Effector CD4-positive, alpha-beta T cell (primary cell): ENCODE data around the gene CYB561.
A peak's percentile ranks its signal among the peaks of the same experiment; 100 is the strongest.

Source experiments
- DNase-seq: peaks from one replicate; pipeline ENCODE4 v3.0.0-alpha.2; 2020
- total RNA-seq: gene quantifications from one replicate; lab custom pipeline; 2026; lab: John Stamatoyannopoulos, UW

The CYB561 gene, protein sequence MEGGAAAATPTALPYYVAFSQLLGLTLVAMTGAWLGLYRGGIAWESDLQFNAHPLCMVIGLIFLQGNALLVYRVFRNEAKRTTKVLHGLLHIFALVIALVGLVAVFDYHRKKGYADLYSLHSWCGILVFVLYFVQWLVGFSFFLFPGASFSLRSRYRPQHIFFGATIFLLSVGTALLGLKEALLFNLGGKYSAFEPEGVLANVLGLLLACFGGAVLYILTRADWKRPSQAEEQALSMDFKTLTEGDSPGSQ
- total RNA-seq = 13.9 reads per million, percentile 39 among the genes with 10 or more reads in this experiment

DNA sequence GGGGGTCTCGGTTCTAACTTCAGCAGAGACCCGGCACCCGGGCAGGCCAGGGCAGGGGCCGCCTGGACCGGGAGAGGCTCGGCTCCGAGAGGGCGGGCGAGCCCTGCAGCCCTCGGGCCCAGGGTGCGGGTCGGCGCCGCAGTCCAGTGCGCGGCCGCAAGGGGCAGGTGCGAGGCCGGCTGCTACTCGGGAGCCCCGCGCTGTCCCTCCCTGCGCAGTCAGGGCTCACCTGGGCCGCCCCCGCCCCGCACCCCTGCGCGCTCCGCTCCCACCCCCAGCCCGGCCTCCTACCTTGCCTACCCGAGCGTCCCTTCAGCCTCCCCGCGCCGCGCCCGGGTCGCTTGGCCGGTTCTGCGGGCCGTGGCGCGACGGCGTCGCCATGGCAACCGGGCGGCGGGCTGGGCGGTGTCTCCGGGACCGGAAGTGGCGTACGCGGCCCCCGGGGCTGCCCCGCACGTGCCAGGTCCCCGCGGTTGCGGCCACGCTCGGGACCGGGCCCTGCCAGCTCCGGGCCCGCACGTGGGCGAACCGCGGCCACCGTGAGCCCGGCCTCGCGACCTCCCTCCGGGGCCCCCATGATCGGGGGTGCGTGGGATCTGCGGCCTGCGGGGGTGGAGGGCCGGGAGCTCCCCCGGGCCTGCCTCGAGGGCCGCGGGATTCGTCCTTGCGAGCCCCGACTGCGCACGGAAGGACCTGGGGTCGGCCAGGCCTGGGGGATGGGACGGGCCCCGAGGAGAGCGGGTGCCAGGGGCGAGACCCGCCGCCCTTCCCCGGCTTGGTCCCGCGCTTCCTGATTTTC is at the start of gene CYB561:
CYB561 (minus strand) TSS at position 353 of the 799 bp plus-strand sequence. CDS start 8,759 bp downstream, outside the sequence.
- DNase-seq = peak; percentile 48

DNA sequence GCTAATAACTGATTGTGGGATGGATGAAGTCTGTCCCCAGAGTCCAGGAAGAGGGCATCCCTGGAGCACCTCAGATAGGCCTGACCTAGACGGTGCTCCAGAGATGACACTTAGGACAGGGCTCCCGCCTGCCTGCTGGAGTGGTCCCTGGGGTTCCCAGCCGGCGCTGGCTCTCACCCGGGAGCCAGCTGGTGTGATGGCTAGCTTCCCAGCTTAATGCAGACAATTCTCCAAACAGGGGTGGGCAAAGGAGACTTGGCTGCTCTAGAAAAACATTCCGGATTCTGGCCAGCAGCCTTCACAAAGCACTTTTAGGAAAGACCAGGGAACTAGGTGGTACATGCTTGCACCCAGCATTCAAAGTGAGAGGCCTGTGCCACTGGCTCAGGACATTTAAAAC is 49.4 kb upstream of the CYB561 start:
- no peak for DNase-seq

DNA sequence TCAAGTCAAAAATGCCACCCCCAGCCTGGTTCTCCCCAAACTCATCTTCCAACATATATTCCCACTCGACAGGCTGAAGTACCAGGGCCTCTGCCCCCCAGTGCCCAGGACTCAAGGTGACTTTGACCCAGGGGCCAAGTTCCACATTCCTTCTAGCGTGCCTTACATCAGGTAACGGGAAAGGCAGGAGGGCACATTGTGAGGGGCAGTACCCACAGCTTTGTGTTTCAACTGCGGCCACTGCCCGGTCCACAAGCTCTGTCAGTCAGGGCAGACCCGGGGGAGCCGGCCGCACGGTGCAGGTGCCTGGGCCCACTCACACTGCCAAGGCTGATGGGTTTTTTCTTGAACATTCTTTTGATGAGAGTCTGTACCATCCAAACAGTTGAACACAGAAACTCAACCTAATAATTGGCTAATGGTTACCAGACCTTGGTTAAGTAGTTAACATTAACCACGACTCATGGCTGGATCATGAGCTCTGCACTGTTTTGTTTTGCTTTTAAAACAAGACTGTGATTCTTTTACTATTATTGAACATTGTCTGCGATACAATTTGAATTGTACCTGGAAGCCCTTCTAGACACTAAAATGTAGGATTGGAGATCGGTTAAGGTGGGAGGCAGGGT is 48.3 kb upstream of the CYB561 start:
- no peak for DNase-seq

DNA sequence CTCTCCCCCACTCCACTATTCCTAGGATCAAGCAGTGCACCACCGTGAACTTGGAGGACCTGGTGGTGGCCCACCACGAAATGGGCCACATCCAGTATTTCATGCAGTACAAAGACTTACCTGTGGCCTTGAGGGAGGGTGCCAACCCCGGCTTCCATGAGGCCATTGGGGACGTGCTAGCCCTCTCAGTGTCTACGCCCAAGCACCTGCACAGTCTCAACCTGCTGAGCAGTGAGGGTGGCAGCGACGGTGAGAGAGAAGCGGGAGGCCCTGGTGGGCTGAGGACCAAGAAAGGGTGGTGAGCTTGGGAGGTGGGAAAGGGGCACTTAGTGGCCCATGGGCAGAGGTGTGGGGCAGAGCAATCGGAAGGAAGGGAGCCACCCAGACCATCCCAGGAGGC is 47.3 kb upstream of the CYB561 start:
- DNase-seq = no peak

DNA sequence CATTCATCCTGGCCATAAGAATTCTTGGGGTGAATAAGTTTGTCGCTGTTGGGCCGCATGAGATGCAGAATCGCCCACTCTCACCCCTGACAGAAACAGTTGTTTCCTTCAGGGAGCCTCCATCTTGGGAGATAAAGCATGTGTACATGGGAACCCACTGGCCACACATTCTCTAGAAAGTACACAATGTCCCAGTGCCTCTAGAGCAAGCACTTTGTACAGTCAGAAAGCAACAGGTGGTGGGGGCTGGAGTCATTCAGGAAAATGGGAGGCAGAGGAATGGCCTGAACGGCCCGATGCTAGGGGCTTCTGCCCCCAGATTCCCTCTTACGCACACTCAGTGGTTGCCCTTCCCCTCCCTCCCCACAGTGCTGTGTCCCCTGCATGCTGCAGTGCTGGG is 46.8 kb upstream of the CYB561 start:
- no peak for DNase-seq

DNA sequence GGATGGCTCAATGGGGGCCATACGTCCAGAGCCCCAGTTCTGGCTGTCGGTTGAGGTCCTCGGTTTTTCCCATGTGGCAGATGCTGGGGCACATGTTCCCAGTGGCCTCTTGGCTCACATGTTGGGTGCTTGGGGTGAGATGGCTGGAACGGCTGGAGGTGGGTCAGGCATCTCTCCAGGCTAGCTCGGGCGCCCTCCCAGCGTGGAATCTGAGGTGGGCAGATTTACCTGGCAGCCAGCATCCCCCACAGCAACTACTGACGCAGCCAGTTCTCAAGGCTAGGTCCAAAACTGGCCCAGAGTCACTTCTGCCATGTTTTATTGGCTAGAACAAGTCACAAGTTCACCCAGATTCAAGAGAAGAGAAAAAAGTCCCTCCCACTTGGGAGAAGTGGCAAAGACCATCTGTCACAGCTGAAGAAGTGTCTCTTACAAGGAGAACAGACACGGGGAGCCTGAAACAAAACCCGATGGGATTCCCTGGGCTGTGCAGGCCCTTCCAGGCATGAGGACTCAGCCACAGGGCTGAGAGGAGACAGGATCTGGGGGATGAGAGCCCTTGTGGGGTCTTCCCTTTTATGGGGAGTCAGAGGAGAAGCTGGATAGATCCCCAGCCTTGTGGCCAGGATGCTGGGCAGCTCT is 46.0 kb upstream of the CYB561 start:
- no peak for DNase-seq

DNA sequence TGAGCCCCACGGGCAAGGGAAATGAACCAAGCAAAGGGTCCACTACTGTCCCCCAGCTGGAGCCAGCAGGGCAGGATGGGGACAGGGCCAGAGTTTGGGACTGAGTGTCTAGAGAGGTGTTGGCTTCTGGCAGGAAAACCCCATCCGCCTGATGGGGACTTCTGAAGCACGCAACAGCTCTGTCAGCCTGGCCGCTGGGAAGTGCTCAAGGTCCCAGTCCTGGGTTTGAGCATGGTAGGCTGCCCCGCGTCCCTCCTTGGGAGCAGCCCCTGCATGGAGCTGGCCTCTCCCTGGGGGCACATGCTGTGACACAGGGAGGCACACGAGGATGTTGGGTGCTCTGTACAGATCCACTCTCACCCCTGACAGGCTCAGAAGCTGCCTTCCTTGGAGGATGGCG is 45.3 kb upstream of the CYB561 start:
- no peak for DNase-seq

DNA sequence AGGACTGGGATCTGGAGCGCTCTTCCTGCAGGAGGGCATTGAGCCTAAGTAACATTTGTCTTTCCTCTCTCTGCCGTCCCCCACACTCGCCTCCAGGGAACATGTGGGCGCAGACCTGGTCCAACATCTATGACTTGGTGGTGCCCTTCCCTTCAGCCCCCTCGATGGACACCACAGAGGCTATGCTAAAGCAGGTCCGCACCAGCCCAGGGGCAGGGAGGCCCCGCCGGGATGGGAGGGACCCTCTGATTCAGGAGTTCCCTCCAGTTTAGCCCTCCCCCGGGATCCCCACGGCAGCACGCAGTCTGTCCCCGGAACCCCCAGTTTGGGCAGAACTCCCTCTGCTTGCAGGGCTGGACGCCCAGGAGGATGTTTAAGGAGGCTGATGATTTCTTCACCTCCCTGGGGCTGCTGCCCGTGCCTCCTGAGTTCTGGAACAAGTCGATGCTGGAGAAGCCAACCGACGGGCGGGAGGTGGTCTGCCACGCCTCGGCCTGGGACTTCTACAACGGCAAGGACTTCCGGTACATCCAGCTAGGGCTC is 44.8 kb upstream of the CYB561 start:
- DNase-seq = no peak

DNA sequence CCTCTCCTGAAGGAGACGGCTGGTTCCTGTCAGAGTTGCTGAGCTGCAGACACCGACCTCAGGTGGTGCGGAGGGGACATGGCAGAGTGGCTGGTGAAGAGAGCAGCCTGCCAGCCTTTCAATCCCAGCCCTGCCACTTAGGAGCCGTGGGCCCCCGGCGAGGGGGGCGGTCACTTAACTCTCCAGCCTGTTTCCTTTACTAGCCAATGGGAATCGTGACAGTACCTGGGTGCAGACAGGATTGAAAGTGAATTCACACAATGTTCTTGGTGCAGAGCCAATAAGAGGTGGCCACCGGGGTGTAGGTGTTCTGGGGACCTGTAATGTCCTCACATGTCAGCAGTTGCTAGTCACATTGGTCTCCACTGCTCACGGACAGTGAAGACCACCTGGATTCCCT is 44.2 kb upstream of the CYB561 start:
- no peak for DNase-seq

DNA sequence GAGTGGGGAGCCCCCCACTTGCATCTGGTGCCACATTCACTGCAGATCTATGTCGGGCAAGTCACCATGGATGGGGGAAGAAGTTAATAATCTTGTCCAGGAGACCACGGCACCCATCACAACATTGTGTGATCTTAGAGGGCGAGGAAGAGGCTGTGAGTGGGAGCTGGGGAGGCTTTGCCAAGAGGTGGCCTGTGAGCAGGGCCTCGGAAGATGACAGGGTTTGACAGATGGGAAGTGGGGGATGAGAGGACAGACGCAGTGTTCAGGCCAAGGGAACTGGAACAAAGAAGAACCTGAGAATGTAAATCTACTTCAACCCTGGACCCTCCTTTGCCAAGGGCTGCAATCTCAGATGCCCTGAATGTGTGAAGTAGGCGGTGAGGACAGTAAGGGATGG is 43.2 kb upstream of the CYB561 start:
- no peak for DNase-seq

DNA sequence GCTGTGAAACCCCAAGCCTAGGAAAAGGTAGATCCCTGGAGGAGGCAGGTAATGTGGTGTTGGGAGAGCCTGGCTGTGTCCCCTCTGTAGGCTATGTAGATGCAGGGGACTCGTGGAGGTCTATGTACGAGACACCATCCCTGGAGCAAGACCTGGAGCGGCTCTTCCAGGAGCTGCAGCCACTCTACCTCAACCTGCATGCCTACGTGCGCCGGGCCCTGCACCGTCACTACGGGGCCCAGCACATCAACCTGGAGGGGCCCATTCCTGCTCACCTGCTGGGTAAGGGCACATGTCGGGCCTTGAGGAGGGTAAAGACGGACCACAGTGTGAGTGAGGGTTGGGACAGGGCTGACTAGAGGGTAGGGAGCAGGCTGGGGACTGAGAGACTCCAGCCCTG is 42.7 kb upstream of the CYB561 start:
- no peak for DNase-seq

DNA sequence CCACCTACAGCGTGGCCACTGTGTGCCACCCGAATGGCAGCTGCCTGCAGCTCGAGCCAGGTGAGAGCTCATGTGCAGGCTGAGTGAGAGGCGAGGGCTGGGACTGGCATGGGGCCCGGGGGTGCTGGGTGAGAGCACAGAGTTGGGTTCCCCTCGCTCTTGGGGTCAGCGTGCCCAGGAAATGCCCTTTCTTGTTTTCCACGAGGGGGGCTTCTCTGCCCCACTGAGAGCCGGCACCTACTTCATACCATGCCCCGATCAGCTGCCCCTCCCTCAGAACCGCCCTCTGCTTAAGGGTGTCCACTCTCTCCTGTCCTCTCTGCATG is 40.9 kb upstream of the CYB561 start:
- DNase-seq = no peak

DNA sequence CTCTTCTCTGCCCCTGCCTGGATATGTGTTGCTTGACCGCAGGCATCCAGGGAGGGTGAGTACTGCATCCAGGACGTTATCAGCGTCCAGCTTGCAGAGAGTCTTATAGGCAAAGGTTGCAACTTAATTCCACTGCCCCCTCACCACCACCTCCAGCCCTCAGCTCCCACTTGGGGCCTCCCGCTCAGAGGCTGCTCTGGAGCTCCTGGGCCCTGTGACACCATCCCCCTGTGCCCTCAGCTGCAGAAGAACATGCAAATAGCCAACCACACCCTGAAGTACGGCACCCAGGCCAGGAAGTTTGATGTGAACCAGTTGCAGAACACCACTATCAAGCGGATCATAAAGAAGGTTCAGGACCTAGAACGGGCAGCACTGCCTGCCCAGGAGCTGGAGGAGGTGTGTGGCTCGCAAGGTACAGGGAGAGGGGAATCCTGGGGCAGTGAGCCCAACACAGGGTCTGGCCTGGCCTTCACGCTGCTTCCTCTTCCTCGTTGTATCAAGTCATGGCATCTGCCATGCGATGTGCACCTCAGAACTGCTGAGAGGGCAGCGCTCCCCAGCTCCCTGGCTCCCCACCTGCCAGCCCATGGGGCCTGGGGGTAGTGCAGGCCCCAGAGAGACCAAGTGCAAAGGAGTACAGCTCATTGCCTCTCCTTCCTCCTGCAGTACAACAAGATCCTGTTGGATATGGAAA is 40.4 kb upstream of the CYB561 start:
- no peak for DNase-seq

DNA sequence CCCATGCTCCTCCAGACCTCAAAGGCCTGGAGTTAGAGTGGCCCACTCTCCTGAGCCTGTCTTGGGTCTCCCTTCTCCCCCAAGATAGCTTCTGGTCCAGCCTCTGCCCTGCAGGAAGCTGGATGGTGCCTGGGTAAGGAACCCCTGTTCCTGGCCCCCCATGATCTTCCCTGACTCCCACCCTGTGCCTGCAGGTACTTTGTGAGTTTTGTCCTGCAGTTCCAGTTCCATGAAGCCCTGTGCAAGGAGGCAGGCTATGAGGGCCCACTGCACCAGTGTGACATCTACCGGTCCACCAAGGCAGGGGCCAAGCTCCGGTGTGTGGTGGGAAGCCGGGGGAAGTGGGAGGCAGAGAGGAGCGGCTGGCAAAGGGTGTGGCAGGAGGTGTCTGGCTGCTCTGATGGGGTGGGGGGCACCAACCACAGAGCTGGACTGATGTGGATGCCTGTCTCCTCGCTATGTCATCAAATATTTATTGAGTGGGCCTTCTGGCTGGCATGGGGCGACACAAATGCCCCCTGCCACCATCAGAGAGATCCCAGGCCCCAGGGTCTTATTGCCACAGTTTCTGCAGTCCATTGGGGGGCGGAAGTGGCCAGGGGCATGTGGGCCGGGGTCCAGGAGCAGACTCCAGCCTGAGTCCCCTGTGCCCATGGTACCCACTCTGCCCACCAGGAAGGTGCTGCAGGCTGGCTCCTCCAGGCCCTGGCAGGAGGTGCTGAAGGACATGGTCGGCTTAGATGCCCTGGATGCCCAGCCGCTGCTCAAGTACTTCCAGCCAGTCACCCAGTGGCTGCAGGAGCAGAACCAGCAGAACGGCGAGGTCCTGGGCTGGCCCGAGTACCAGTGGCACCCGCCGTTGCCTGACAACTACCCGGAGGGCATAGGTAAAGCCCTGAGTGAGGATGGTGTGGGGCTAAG is 37.8 kb upstream of the CYB561 start:
- DNase-seq = no peak

DNA sequence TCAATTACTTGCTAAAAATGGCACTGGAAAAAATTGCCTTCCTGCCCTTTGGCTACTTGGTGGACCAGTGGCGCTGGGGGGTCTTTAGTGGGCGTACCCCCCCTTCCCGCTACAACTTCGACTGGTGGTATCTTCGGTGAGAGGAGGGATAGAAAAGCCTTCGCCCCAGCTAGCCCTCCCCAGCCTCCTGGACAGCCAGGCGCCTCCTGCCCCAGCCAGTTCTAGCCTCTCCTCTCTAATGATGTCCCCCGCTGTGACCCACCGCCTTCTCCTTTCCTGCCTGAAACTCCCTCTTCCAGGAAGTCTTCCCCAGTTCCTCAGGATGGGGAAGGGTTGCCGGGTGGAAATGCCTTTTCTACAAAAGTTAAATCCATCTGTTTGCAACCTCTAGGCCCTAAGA is 36.9 kb upstream of the CYB561 start:
- DNase-seq = no peak

DNA sequence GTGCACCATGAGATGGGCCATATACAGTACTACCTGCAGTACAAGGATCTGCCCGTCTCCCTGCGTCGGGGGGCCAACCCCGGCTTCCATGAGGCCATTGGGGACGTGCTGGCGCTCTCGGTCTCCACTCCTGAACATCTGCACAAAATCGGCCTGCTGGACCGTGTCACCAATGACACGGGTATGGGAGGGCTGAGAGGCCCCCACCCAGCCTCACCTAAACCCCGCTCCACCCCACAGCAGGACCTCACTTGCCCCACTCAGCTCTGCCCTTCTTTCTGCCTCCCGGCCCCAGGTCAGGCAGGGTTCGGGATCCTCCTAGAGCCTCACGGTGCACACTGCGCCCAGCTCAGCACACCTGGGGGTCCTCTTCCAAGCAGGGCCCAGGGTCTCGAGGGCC is 36.4 kb upstream of the CYB561 start:
- DNase-seq = no peak

DNA sequence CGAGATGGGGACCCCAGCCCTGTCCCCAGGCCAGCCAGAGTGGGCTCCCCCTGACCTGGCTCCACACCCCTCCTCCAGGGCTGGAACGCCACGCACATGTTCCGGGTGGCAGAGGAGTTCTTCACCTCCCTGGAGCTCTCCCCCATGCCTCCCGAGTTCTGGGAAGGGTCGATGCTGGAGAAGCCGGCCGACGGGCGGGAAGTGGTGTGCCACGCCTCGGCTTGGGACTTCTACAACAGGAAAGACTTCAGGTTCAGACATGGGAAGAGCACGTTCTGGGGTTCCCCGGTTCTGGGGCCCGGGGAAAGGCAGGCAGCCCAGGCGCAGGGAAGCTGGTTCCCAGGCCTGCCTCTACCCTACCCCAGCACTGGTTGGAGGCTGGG is 35.4 kb upstream of the CYB561 start:
- no peak for DNase-seq

DNA sequence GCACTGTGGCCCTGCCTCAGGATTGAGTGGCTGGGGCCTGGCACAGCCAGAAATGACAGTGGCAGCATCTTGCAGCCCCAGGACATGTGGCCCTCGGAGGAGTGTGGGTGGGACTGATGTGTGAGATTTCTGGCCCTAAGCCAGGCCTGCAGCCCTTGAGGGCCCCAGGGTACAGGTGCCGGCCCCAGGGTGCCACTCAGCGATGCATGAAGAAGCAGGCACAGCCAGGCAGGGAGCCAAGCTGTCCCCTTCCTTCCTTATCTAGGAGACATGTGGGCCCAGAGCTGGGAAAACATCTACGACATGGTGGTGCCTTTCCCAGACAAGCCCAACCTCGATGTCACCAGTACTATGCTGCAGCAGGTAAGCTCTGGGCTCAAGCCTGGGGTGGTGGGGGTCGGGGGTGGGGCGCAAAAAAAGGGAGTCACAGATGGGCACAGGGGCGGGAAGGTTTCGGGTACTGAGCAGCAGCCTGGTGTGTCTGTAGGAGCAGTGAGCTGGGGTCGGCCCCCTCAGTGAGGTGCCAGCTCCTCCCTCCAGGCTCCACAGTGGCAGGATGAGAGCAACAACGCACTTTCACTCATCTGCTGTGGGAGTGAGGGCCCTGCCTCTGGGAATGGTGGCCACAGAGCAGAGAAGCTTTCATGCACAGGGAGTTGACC is 34.9 kb upstream of the CYB561 start:
- DNase-seq = no peak

DNA sequence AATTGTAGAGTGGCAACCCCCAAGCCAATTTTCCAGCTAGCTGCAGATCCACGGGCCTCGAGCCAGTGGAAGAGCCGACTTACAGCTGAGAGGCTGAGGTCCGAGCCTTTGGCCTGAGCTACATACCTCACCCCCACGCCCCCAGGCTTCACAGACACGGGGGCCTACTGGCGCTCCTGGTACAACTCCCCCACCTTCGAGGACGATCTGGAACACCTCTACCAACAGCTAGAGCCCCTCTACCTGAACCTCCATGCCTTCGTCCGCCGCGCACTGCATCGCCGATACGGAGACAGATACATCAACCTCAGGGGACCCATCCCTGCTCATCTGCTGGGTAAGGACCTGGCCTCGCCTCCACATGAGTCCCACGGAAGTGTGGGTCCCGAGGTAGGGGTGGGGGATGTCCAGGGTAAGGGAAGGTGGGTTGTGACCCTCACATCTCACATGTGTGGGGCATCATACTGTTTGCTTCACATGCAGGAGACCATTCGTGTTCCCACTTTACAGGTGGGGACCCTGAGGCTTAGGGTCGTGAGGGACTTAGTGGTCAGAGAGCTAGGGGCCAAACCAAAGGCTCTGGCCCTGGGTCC is 34.2 kb upstream of the CYB561 start:
- DNase-seq = no peak

DNA sequence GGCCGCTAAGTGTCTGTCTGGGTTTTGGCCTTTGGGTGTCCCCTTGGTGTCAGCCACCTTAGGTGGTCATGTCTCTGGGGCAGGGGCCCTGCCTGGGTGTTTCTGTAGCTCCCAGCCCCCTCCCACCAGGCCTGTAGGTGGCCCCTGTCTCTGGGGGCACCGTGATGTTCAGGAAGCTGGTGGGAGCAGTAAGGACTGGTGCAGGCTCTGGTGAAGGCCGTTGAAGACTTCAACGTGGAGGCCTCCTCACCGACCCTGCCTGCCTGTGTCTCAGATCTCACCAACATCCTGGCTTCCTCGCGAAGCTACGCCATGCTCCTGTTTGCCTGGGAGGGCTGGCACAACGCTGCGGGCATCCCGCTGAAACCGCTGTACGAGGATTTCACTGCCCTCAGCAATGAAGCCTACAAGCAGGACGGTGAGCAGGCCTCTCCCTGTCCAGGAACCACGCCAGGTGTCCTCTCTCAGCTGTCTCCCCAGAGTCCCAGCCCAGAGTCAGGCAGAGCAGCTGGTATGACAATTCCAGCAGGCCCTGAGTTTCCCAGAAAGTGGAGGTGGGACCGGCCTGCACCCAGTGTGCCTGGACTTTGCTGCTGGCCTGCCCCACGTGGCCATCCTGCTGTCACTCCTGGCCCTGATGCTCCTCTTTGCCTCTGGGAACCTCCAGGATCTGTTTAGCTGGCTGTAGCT is 33.5 kb upstream of the CYB561 start:
- no peak for DNase-seq
